GM18909 (cell line): ENCODE data around the gene CRAT.
A peak's percentile ranks its signal among the peaks of the same experiment; 100 is the strongest.

ENCODE experiments used
- ATAC-seq: cut with Tn5 transposase; IDR thresholded peaks from one replicate; pipeline ENCODE4 v1.9.1; 2021; ENCODE audit warnings: mild to moderate bottlenecking; ENCODE audit not compliant: unreplicated experiment, poor library complexity

CRAT gene

GRCh38 chr9:129110740-129111527 is at the start of gene CRAT, which contains the start of gene PTPA:
TSS of gene CRAT (minus strand) at chr9:129110793. CDS start at chr9:129110509, 284 bp downstream.
TSS of gene PTPA (plus strand) at chr9:129111415. CDS start at chr9:129111601, 186 bp downstream.
- peak; percentile 81 for ATAC-seq

DNA sequence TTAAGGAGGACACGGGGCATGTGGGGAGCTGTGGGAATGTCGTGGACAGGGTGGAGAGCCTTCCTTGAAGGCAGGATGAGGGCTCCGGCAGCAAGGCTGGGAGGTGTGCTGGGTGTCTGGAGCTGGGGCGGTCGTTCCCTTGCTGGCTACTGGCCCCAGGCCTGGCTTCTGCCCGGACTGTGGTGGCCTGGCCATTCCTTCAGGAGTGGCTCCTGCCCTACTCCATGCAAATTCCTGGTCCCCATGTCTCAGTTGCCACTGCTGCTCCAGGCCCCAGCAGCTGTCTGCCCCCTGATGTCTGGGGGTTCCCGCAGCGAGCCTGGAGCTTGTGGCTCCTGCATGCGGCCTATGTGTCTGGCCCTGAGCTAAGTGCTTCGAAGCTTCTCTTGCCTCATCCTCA is 45.6 kb upstream of the CRAT start:
- no peak for ATAC-seq

DNA sequence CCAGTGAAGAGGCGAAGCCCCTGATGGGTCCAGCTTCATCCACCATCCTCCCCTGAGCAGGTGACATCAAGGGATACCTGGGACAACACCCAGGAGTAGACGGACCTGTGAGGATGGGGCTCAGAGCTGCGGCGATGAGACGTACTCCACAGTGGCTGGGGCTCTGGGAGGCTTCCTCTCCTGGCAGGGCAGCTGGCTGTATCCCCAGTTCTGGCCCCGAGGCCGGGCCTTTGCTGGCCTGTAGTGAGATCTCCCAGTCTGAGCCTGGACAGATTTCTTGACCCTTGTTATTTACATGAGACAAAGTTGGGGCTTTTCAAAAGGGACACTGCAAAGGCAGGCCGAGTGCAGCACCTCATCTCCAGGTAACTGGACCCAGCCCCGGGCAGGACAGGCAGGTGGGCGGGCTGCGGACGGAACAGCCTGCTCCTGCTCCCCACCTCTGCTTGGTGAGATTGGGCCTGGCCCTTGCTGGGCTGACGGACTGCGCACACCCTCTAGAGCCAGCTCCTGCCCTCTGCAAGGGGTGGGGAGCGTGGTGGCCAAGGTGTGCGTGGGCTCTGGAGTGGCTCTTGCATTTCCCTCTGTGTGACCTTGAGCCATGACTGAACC is 44.4 kb upstream of the CRAT start:
- no peak for ATAC-seq

GRCh38 chr9:129151469-129151868 is 40.9 kb upstream of the CRAT start:
- no peak for ATAC-seq

GRCh38 chr9:129150672-129151211 is 40.1 kb upstream of the CRAT start:
- no peak for ATAC-seq

- ATAC-seq = no peak
Measured at GRCh38 chr9:129150122-129150521, 39.5 kb upstream of the CRAT start.

DNA sequence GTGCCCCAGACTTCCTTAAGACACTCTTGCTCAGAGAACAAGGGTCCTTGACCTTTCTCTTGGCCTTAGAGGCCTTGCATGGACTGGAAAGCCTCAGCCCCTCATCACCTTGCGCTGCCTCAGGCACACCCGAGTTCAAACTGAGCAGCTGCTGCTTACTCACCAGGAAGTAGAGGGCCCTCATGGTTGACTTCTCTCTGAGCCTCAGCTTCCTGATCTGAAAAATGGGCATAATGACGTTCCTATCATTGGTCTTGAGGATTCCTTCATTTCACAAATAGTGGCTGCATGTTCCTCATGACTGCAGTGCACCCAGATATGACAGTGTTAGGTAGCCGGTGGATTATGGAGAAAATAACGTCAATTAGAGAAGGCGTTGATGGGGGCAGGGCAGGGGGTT is 38.8 kb upstream of the CRAT start:
- ATAC-seq = no peak

GRCh38 chr9:129148463-129149204 is 38.0 kb upstream of the CRAT start:
- no peak for ATAC-seq

- no peak for ATAC-seq
Measured at GRCh38 chr9:129146441-129146941, 35.9 kb upstream of the CRAT start.

DNA sequence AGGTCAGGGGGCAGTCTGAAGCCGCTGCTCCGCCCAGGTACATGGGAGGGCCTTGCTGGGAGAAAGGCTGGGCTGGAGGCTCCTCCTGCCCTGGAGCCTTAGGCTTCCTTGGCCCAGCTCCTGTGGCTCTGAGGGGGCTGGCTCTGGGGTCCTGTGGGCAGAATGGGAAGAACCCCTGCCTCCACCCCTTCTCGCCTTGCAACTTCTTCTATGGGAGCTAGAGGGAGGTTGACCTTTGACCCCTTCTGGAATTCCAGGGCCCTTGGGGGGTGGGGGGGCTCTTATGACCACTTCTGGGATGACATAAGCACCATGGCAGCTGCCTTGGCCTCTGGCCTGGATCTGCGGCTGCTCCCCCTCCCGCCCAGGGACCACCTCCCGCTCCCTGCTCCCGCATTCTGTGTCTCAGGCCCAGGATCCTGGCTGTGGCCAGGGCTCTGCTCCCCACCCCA is 35.3 kb upstream of the CRAT start:
- ATAC-seq = no peak

DNA sequence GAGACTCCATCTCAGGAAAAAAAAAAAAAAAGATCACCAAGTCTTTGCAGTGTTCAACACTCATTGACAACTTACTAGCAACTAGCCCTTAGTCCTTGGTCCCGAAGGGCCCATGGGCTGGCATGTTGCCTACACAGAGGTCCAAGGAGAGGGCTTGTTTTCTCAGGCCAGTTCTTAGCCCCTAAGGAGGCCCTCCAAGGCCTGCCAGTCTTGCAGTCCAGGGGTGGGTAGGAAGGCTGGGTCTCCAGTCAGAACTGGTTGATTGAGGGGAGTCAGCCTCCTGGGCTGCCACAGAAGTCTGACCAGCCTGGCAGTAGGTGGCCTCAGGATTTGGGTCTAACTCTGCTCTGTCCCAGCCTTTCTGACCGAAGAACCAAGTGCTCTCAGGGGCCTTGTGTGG is 34.7 kb upstream of the CRAT start:
- no peak for ATAC-seq

DNA sequence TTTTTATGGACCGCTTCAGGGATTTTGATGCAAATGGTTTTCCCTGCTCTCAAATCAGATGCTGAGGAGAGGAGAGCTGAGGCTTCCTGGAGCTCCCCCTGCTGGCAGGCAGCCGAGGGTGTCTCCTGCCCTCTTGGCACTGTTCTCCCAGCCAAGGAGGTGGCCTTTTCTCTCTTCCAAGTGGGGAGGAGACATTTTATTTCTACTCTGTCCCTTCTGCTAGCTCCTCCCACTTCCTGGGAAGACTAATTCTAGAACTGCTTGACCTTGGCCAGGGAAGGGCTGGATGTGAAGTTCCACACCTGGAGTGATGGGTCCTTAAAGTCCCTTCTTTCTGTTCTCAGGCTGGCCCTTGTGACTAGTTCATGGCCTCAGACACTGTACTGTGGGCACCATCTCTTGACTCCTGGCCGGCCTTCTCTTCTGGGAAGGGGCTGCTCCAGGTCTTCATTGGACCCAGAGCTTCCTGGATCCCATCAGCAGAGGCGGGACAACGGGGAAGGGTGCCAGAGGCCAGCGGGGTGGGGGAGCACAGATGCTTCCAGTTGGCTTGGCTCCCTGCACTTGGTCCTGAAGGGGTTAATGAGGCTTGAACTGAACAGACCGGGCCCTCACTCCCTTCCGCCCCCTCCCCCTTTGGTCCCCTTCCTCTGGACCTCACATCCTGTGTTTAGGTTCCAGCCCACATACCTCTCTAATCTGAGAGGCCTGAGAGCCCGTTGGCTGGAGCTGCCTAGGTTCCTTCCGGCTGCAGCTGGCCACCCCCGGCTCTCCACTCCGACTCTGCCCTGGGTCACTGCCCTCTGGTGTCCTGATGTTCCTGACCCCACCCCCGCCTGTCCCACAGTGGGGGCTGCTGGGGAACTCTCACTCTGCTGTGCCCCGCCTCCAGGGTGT is 32.7 kb upstream of the CRAT start:
- no peak for ATAC-seq

DNA sequence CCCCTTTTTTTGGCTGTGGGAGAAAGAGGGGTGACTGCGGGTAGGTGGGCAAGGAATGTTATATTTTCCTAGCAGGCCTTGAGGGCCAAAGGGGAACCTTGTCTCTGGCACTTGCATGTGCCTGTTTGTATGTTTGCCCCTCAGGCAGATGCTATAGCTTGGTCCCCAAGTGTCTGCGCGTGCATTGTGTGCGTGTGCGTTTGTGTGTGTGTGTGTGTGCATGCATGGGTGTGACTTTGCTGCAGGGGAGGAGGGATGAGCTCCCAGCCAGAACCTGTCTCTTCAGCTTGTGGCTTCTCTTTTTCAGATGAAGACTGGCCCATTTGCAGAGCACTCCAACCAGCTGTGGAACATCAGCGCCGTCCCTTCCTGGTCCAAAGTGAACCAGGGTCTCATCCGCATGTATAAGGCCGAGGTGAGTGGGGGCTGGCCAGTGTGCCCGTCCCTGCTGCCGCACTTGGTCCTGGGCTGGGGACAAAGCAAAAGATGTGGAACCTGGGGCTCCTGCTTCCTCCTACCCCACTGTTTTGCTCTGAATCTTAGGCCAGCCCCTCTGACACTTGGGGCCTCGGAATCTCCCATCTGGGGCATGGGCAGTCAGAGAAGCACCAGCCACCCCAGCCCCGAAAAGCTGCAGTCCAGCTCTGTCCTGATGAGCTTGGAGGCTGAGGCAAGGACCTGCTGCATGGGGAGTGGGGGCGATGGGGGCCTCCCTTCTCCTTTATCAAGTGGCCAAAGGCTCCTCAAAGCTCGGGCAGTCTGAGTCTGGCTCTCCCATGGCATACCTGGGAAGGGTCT is 31.7 kb upstream of the CRAT start:
- no peak for ATAC-seq

DNA sequence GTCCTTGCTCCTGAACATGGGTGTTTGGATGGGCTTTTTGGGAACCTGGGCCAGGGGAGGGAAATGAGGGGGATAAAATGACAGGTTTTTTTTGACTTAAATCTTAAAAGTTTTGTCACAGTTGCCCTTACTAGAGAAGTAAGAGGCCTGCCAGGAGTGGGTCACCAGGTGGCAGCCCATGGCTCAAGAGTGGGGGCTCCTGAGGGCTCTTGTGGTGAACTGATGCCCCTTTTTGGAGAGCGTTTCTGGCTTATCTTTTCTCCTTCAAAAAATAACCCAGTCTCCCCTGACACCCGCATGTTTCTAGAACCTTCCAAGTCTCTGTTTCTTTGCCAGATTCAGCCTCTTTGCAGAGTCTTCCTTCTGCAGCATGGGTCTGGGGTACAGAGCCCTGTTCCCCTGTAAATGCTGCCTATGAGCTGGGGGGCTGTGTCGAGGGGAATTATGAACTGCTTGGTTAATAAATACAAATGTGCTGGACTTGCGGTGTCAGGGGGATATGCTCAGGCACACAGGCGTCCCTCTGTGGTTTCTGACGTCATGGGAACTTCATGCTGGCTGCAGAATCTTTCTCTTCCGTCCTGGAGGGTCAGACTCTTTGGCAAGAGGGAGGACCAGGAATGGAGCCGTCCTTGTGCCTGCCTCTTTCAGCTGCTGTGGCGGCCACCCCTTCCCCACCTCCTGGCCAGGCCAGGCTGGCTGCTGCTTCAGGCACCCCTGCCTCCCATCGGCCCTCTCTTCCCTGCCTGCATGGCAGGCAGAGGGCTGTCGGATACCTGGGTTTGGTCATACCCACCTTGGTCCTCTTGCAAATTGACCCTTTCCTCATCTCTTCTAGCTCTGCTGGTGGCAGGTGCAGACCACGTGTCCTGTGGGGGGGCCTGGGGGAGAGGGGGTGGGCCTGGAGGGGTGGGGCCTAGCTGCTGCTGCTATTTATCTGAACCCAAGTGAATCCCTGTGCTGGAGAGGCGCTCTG is 30.8 kb upstream of the CRAT start:
- ATAC-seq = peak; percentile 35

DNA sequence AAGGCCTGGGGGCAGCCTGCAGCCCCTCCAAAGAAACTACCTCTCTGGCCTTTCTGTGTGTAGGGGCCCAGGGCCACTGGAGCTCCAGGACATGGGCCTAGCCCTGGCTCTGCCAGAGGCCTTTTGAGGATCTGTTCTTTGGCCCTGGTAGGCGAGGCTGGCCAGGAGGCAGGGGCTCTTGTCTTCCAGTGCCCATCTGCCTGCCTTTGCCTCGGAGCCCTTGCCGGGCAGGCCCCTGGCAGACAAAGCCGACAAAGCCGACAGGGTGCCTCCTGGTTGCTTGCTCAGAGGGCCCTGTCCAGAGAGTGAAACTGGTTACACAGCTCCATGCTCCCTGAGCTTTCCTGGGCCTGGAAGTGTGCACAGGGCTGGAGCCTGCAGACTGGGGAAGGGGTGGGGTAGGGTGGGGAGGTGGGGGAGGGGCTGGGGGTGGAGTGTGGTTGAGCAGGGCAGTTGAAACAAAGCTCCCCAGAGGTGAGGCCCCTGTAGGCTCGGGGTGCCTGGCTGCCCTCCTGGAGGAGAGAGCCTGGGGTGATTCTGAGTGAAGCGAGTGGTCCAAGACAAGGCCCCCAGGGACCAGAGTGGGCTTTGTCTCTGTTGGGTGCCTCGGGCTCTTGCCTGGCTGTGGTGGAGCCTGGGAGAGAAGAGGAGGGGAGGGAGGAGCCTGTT is 29.9 kb upstream of the CRAT start:
- peak; percentile 16 for ATAC-seq

- ATAC-seq = peak; percentile 58
Measured at GRCh38 chr9:129139993-129140396, 29.4 kb upstream of the CRAT start.
